HG03565 (cell line): ENCODE data around the gene SMPD3.

Experiments
- ATAC-seq: cut with Tn5 transposase; IDR thresholded peaks from one replicate; pipeline ENCODE4 v1.9.1; 2021; ENCODE audit warnings: mild to moderate bottlenecking, moderate library complexity; ENCODE audit not compliant: unreplicated experiment

SMPD3 gene

DNA sequence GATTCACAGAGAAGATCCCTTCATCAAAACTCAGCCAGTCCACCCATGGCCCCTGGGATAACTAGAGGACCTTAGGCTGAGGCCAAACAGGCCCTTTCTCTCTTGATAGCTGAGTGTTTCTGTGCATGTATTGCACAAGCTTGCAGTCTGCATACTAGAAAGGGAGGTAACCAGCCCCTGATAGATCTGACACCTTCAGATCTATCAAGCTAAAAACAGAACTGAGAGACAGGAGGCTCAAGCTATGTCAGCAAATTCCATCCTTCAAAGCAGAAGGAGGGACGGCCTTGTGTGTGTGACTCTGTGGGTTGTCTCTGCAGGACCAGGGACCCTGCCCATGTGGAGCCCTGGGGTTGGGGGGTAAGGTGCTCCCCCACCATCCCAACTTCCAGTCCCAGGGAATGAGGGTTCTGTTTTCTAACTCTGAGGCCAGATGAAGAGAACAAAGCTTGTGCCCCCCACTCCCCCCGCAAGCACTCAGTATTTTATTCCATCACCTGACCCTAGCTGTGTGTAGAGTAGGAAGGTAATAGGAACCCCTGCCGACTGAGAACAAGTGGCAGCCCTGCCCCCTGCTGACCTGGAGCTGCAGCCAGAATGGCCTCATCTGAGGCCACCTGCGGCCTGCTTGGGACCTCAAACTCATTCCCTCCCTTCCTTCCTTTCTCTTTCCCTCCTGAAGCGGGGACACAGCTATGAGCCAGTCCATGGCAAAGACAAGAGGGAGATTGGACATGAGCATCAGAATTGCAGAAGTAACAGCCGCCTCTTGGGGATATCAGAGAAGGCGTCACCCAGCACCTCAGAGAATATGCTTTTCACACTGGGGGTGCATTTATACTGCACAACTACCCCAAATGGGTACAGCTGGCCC lies 63.8 kb downstream of the SMPD3 start:
- no peak for ATAC-seq

DNA sequence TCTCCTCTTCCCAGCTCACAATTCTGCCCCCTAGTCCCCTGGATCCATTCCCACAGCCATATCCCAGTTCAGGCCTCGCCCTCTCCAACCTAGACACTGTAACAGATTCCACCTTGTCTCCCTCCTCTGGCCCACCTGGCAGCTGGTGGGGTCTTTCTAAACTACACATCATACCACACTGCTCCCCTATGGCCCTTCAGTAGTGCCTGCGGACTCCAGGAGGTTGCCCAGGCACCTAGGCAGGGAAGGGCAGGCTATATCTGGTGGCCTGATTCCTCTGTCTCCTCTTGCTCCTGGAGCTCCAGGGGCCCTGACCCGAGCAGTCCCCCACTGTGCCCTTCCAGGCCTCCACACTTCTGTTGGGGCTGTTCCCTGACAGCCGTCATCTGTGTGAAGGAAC lies 64.5 kb downstream of the SMPD3 start:
- ATAC-seq, result no peak

- no peak for ATAC-seq
Measured at GRCh38 chr16:68382296-68382718, 66.0 kb downstream of the SMPD3 start.

DNA sequence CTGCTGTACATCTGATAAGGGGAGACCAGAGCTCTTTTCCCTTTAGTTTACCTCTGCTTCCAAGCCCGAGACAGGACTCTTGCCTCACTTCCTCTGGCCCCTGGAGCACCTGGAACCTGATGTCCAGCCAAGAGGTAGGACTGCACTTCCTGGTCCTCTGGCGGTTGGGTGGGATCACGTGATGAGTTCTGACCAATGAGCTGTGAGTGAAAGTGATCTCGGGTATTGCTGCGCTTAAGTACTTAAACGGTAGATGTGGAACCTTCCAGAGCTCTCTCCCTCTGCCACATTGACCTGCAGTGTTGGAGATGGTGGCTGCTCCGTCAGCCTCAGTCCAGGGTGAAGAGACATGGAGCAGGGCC lies 67.0 kb downstream of the SMPD3 start:
- ATAC-seq, result no peak

- ATAC-seq, result no peak
Measured at GRCh38 chr16:68380676-68381362, 67.5 kb downstream of the SMPD3 start.

DNA sequence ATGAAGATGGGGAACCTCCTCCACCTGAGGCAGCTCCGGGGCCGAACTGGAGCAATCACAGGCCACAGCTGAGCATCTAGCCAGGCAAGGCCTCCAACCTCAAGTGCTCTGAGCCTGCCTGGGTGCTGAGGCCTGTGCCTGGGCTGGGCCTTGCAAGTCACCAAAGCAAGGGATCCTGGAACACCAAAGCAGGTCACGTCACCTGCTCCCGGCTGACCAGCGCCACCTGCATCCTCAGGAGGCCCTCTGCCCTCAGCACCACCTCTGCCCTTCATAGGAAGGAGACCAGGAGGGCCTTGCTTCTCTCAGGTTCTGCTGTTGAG lies 68.0 kb downstream of the SMPD3 start:
- ATAC-seq, result no peak

DNA sequence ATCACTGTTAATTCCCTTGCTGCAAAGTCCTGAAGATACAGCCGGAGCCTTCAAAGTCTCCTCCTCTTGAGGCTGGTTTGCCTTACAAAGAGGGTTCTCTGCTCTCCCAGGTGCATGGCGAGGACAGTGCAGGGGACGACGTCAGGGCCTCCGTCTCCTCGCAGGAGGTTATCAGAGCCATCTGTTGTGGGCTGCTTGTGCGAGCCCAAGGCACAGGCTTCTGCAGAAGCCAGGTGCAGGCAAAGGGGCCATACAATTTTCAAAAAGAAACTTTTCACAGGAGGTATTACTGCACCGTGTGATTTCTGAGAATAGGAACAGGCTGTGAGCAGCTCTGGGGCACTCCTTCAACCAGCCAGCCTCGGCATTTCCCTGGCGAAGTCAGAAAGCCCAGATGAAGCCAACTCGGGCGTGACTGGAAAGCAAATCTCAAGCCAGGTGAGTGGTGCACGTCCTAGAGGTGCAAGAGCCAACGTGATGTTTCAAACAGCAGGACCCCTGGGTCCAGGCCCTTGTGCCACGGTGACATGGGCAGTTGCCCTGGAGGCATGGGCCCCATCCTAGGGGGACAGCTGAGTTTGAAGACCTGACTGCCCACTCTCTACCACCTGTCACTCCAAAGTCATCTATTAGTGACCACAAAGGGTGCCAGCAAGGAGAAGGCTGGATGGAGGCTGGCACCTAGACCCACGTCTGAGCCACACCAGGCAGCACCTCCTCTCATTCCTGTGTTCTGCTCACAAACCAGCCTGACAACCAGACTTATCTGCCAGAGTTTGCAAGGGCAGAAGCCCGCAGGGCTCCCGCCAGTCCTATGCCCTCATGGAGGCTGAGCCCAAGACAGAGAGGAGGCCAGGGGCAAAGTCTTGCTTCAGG lies 68.6 kb downstream of the SMPD3 start:
- no peak for ATAC-seq

GRCh38 chr16:68378436-68379415 lies 69.6 kb downstream of the SMPD3 start:
- ATAC-seq, result no peak

GRCh38 chr16:68377667-68378393 lies 70.5 kb downstream of the SMPD3 start:
- no peak for ATAC-seq

DNA sequence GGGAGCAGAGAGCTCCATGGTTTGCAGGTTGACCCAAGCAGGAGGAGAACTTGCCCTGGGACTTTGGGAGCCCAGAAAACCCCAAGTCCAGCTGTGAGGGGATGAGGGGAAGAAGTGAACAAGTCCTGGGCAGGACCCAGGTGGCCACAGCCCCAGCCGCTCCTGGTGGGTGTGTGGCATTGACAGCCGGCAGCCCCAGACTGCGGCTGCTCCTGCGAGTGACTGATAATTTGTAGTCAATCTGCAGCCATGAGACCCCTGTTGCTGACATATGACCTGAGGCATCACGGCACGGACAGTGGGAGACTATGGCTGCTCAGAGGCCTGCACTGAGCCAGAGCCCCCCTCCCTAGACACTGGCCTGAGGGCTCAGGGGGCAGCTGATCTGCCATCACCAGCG lies 71.1 kb downstream of the SMPD3 start:
- no peak for ATAC-seq

GRCh38 chr16:68376590-68376989 lies 71.7 kb downstream of the SMPD3 start:
- no peak for ATAC-seq

- no peak for ATAC-seq
Measured at GRCh38 chr16:68375801-68376536, 72.3 kb downstream of the SMPD3 start.

GRCh38 chr16:68374961-68375660 lies 73.2 kb downstream of the SMPD3 start:
- no peak for ATAC-seq

DNA sequence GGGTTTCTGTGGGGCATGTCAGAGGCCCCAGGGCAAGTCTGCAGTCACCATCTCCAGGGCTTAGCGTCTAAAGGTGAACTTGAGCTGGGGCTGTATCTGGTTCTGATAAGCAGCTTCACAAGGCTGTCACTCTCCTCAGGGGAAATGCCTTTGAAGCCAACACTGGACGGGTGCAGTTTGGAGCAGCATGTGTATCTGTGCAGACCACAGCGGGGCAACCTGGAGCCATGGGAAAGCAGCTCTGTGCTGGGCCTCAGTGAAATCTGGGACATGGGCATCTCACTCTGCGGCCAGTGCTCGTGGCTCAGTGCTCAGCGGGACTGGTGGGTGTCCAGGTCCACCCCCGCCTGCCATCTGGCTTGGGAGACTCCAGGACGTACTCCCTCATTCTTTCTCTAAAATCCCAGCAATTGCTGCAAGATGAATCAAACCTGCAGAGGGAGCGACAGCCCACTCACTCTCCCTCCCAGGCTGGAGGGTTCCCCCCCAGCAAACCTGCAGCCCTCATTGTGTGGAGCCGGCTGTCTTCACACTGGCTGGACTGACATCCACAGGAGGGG lies 74.0 kb downstream of the SMPD3 start:
- ATAC-seq, result no peak

- no peak for ATAC-seq
Measured at GRCh38 chr16:68373528-68374245, 74.6 kb downstream of the SMPD3 start.

DNA sequence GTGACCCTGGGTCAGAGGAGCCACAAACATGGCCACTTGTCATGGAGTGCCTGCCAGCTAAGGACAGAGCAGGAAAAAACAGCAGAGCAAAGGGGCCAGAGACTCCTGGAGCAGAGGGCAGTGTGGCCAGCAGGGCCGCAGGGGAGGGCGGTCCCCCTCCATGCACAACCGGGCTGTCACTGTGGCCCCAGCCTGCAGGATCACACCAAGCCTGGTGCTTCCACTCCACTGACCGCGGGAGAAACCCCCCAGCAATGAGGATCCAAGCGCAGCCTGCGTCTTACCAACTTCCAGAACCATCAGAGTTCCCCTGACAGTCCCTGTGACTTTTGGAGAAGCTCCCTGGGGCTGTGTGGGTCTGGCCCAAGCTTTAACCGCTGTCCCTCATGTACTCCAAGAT lies 75.5 kb downstream of the SMPD3 start:
- ATAC-seq, result no peak

DNA sequence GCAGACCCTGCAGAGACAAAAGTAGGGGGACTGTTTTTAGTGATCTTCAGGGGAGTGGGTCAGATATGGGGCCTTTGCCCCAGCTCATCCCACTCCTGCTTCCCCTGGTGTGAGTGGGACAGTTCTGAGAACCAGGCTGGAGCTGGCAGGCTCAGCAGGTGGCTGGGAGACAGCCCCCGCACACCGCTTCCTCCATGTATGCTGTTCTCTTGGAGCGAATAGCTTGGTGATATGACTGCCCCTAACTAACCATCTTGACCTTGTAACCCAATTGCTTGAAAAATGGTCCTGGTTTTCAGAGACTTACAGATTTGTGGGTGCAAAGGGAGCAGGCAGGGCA lies 76.0 kb downstream of the SMPD3 start:
- no peak for ATAC-seq
